ENCODE data around the gene DNAH10. TPM values are rescaled to one million over a fixed set of nuclear protein-coding genes. Genes with fewer than 3 reads are reported as not detected.

The DNAH10 gene
- total RNA-seq, 1 donor from 2014 or later: 10.1 TPM

DNA sequence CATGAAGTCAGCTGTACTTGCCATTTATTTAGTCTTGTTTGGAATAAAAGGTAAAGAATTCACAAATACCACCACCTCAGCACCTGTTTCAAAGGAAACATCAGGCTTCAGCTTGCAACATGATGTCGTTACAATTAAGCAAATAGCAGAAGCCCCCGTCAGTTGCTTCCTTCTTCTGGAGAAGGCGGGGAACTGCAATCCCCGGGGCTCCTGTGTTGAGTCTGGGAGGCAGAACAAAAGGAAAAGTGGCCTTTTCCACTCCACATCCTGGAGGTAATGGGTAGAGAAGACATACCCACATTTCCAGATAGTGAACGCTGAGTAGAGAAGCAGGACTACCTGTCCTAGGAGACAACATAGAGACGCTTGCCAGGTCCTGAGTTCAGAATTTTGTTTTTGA lies 92.8 kb downstream of the DNAH10 start:
- intact Hi-C loops (cut with DNase I): no loop called here
- no peak overlapping the region for H3K27ac ChIP-seq
- ATAC-seq (no peak), DNase-seq (no peak)
- TF ChIP-seq, protein P1, sequence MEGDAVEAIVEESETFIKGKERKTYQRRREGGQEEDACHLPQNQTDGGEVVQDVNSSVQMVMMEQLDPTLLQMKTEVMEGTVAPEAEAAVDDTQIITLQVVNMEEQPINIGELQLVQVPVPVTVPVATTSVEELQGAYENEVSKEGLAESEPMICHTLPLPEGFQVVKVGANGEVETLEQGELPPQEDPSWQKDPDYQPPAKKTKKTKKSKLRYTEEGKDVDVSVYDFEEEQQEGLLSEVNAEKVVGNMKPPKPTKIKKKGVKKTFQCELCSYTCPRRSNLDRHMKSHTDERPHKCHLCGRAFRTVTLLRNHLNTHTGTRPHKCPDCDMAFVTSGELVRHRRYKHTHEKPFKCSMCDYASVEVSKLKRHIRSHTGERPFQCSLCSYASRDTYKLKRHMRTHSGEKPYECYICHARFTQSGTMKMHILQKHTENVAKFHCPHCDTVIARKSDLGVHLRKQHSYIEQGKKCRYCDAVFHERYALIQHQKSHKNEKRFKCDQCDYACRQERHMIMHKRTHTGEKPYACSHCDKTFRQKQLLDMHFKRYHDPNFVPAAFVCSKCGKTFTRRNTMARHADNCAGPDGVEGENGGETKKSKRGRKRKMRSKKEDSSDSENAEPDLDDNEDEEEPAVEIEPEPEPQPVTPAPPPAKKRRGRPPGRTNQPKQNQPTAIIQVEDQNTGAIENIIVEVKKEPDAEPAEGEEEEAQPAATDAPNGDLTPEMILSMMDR (IDR thresholded peaks at IDR 0.05): no peak
- H3K9me3 ChIP-seq: no peaks in the 10 kb centered on the region
- no peaks in the 10 kb centered on the region for H3K27me3 ChIP-seq (ENCODE audit: low read depth)
- H3K4me1 ChIP-seq: no peaks in the 10 kb centered on the region
- no peaks in the 10 kb centered on the region for H3K36me3 ChIP-seq
- H3K4me3 ChIP-seq: no peak overlapping the region

DNA sequence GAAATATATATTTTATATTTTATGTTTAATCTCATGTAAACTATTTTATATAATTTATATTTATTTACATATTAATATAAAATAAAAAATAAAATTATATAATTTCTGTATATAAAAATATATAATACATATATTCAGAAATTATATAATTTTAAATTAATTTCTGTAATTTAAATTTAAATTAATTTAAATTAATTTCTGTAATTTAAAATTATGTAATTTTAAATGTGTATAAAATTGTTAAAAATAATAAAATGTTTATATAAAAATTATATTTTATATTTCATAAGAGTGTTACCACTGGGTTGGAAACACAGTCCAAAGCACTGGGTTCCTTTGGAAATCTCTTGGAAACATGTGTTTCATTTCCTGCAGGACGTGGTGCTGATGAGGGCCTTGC lies 94.6 kb downstream of the DNAH10 start:
- no peaks in the 10 kb centered on the region for H3K27me3 ChIP-seq (ENCODE audit: low read depth)
- no peaks in the 10 kb centered on the region for H3K36me3 ChIP-seq
- no peak for ATAC-seq
- no peaks in the 10 kb centered on the region for H3K9me3 ChIP-seq
- DNase-seq: no peak
- no peaks in the 10 kb centered on the region for H3K4me1 ChIP-seq
- H3K4me3 ChIP-seq: no peak overlapping the region
- intact Hi-C loops (cut with DNase I): no loop called here
- TF ChIP-seq, protein P1 (IDR thresholded peaks at IDR 0.05): no peak
- H3K27ac ChIP-seq: no peak overlapping the region

DNA sequence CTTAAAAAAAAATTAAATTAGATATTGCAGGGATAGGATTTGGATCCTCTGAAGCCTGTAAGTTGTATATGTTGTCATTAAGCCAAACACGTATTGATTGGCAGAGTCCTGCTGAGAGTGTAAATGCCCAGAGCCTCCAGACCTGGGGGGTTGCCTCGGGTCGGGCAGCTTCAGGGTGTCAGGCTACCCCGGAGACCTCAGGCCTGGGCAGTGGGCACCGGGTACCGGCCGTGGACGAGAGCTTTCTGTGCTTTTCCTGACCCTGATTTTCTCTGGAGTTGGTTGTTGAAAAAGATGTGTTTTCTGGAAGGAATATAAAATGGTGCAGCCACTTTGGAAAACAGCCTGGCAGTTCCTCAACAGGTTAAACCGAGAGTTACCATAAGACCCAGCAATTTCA lies 96.1 kb downstream of the DNAH10 start:
- intact Hi-C loops (cut with DNase I): no loop called here
- DNase-seq (no peak), ATAC-seq (no peak)
- H3K9me3 ChIP-seq: no peaks in the 10 kb centered on the region
- H3K4me3 ChIP-seq: no peak overlapping the region
- no peak overlapping the region for H3K27ac ChIP-seq
- H3K36me3 ChIP-seq: no peaks in the 10 kb centered on the region
- TF ChIP-seq, protein P1 (IDR thresholded peaks at IDR 0.05): no peak
- H3K27me3 ChIP-seq (ENCODE audit: low read depth): no peaks in the 10 kb centered on the region
- H3K4me1 ChIP-seq: no peaks in the 10 kb centered on the region

DNA sequence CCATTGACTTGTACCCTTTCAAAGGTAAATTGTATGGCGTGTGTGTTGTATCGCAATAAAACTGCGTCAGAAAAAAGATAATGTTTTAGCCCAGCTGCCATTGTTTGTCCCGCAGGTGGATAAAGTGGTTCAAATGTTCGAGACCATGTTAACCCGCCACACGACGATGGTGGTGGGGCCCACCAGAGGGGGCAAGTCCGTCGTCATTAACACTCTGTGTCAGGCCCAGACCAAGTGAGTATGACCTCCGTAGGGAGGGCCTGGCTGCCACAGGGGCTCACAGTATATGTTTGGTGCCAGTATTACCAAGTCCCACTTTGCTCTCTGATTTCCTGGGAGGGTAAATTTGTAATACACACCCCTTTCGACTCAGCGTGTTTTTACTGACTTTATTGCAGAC lies 96.9 kb downstream of the DNAH10 start:
- DNase-seq: no peak
- Histone ChIP-seq H3K27me3 (ENCODE audit: low read depth) (no peaks in the 10 kb centered on the region), H3K27ac (no peak overlapping the region)

DNA sequence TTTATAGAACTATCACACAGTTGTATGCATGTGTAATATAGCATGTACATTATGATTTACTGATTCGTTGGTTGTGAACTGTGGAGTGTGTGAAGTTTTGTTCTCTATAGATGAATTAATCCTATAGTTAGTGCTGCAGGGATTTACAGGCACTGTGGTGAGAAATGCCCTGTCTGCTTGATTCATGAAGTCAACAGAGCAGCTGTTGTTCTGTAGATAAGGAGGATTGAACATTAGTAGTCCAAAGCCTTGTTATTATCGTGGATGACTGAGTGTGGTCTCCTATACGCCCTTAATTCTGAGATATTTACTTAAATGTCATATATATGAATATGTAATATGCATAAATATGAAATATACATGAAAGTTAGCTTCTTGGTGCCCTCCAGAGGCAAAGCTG lies 98.3 kb downstream of the DNAH10 start:
- Histone ChIP-seq H3K4me3 (no peak overlapping the region), H3K9me3 (no peaks in the 10 kb centered on the region), H3K36me3 (no peaks in the 10 kb centered on the region), H3K27me3 (ENCODE audit: low read depth) (no peaks in the 10 kb centered on the region), H3K4me1 (no peaks in the 10 kb centered on the region), H3K27ac (no peak overlapping the region)
- TF ChIP-seq, protein P1 (IDR thresholded peaks at IDR 0.05): no peak
- no peak for ATAC-seq
- intact Hi-C loops (cut with DNase I): no loop called here
- DNase-seq: no peak

More for the DNA sequence above, 96.9 kb downstream of the DNAH10 start:
- H3K9me3 ChIP-seq: no peaks in the 10 kb centered on the region
- no peak for ATAC-seq
- TF ChIP-seq, protein P1 (IDR thresholded peaks at IDR 0.05): no peak
- H3K36me3 ChIP-seq: no peaks in the 10 kb centered on the region
- H3K4me1 ChIP-seq: no peaks in the 10 kb centered on the region
- intact Hi-C loops (cut with DNase I): no loop called here
- no peak overlapping the region for H3K4me3 ChIP-seq

DNA sequence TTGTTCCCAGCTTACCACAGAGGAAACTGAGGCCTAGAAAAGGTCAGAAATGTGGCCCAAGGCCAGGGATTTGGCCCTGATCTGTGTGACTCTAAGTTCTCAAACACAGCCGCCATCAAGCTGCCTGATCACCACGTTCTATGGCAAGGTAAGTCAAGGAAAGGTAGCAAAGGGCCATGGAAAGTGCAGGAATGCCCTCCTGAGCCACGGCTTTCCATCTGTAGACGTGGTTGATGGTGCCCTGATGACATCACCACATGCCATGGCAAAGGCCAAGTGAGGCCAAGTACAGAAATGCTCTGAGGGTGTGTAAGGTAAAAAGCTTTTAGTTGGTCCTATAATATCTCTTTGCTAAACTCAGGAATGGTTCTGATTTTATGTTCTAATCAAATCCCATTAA lies 99.3 kb downstream of the DNAH10 start:
- no peak overlapping the region for H3K4me3 ChIP-seq
- no peaks in the 10 kb centered on the region for H3K27me3 ChIP-seq (ENCODE audit: low read depth)
- TF ChIP-seq, protein P1 (IDR thresholded peaks at IDR 0.05): no peak
- ATAC-seq: no peak
- intact Hi-C loops (cut with DNase I): no loop called here
- no peak overlapping the region for H3K27ac ChIP-seq
- H3K36me3 ChIP-seq: no peaks in the 10 kb centered on the region
- no peaks in the 10 kb centered on the region for H3K9me3 ChIP-seq
- no peaks in the 10 kb centered on the region for H3K4me1 ChIP-seq
- DNase-seq: no peak
